ENCODE results near the gene LMF1.
A peak's percentile ranks its signal among the peaks of the same experiment; 100 is the strongest.
"Not testable (repeated sequence)": the region's sequence is repeated elsewhere in the genome, so short reads cannot be mapped to it uniquely, and the experiment has no call there.

Gene LMF1

GRCh38 chr16:882671-883070 lies 88.1 kb downstream of the LMF1 start:
- not testable (repeated sequence) for DNase-seq (ENCODE audit: low read depth in 1 of 2, low spot score in 1 of 2)

DNA sequence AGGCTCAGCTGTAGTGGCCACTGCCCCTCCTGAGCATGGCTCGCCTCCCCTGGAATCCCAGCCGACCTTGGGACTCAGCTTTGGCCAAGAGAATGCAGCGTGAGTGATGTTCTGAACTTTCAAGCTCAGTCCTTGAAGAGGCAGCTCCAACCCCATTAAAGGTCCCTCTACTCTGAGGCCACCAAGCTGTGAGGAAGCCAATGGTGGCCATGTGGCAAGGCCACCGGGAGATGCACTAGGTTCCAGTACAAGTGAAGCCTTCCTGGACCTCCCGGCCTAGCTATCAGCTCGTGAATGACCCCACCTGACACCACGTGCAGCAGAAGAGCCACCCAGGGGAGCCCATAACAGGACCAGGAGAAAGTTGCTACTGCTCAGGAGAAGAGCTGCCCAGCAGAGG lies 88.5 kb downstream of the LMF1 start:
- no peak for DNase-seq (ENCODE audit: low read depth in 1 of 2, low spot score in 1 of 2)

DNA sequence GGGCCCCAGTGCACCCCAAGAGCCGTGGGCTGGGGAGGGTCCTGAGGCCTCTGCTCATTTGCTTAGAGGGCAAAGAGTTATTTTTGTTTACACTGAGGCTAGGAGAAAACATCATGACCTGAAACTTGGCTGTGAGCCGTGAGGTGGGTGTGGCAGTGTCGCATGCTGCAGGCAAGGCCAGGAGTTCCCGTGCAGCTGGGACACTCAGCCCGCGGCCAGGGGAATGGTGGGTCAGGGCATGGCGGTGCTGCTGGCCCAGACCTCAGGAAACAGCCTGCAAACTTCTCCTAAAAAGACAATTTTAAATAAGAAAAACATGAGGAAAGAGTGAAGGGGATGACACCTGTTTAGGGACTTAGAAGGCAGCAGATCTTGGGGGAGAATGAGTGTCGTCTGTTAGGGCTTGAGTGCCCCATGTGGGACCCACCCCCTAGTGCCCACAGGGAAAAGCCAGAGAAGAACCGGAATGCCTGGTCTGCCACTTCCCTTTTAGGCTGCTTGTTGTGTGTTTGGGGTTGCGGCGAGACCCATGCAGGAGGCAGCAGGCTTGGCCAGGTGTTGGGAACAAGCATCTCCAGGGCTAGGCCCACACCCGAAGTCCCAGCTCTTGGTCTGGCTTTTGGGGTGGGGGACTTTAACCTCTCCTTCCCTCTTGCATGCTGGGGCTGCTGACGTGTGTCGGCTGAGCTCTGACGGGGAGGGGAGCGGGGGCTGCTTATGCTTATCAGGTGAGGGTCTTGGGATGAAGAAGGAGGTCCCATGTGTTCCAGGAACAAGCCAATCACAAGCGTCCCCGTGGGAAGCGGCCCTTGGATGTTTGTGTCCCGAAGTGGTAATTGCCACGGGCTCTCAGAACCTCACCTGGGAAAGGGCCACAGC lies 89.3 kb downstream of the LMF1 start:
- DNase-seq (ENCODE audit: low read depth in 1 of 2, low spot score in 1 of 2): no peak

DNA sequence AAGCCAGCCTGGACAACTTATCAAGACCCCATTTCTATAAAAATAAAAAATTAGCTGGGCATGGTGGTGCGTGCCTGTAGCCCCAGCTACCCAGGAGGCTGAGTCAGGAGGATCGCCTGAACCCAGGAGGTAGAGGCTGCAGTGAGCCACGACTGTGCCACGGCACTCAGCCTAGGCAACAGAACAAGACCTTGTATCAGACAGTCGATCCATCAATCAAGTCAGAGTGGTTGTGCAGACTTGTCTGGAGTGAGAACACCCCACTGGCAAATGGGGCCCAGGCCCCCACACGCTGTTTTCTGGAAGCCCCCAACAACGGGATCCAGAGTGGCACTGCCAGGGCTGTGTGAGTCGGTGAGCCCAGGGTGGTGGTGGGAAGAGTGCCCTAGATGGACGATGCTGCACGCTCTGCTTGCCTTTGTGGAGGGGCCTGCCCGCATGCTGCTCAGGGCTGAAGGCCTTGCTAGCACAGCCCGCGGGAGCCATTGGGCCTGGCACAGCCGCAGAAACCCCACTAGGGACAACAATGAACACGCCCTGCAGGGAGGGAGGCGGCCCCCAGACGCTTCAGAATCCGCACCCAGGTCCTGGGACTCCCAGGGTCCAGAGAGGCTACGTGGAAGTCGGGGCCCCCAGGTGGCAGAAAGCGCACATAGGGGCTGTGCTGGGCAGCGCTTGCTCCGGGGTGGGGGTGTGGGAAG lies 90.2 kb downstream of the LMF1 start:
- no peak for DNase-seq (ENCODE audit: low read depth in 1 of 2, low spot score in 1 of 2)

- no peak for DNase-seq (ENCODE audit: low read depth in 1 of 2, low spot score in 1 of 2)
These were observed 90.8 kb downstream of the LMF1 start for GRCh38 chr16:879986-880385.

GRCh38 chr16:879461-879861 lies 91.3 kb downstream of the LMF1 start:
- DNase-seq (ENCODE audit: low read depth in 1 of 2, low spot score in 1 of 2): no peak

DNA sequence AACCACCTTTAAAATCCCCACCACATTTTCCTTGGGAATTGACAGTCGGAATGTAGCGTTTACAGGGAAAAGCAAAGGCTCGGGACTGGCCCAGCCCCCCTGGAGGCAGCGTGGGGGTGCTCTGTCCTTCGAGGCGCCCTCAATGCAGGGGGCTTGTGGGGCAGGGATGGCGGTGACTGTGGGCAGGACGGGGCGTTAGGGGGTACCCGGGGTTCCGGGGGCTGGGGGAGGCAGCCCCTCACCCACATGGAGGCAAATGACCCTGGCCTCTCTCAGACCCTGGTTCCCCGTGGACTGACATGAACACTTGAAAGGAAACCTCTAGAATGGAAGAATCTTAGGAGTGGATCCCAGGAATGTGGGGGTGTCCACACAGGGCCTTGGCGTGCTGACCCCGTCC lies 91.9 kb downstream of the LMF1 start:
- no peak for DNase-seq (ENCODE audit: low read depth in 1 of 2, low spot score in 1 of 2)

DNA sequence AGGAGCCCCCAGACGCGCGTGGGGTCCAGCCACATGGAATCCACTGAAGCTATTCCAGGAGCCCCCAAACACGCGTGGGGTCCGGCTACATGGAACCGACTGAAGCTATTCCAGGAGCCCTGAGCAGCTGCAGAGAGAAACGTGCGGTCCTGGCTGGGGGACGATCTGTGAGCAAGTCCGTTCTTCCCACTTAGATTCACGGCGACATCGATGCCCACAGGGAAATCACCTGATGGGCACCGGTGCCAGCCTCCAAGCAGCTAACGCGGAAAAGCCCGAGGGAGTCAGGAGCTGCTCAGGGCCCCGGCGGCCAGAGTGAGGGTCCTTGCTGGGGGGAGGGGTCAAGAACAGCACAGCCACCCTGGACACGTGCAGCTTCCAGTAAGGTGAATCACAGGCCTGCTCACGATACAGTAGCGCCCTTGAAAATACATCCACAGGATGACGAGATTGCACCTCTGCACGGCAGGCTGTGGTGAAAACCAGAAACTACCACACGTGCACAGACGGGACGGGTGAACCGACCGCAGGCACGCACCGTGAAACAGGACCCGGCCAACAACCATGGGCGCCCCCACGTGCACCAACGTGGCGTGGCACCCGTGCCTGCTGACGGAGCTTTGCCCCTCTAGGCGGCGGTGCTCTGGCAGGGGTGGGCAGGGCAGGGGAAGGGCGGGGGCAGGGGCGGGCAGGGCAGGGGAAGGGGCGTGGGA lies 92.6 kb downstream of the LMF1 start:
- DNase-seq (ENCODE audit: low read depth in 1 of 2, low spot score in 1 of 2): peak in 1 of 2 donors; percentile 9

- DNase-seq (ENCODE audit: low read depth in 1 of 2, low spot score in 1 of 2): no peak
These were observed 93.3 kb downstream of the LMF1 start for GRCh38 chr16:877242-878071.

DNA sequence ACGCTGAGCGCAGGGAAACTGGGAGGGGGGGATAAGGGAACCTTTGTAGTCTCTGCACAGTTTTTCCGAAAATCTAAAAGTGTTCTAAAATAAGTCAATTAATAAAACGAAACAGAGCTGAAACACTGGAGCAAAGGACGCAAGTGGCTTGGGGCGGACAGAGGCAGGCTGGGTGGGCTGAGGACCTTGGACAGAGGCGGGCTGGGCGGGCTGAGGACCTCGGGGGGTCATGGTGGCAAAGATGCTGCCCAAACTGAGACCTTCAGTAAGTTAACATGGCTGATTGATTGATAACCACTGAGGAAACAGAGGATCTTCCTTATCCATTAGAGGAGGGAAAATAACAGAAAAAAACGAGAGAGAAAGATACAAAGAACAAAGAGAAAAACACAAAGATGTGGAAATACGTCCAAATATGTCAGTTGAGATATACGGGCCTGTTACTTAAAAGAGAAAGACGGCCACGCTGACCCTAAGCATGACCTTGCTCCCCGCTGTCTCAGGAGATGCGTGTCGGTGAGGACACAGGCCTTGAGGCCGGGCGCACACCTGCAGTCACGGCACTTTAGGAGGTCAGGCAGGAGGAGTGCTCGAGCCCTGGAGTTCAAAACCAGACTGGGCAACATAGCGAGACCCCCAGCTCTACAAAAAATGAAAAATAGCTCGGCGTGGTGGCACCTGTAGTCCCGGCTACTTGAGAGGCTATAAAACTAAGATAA lies 94.1 kb downstream of the LMF1 start:
- DNase-seq (ENCODE audit: low read depth in 1 of 2, low spot score in 1 of 2): no peak

DNA sequence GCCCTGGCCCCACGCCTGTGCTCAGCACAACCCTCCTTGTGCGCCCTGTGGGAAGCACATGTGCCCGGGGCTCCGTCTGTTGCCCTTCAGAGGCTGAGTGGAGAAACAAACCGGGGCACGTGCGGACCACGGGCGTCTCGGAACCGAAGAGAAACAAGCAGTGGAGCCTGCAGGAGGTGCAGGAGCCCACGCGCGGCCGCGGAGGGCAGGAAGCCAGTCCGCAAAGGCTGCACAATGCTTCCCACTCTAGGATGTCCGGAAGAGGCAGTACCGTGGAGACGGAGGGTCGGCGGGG lies 94.8 kb downstream of the LMF1 start:
- no peak for DNase-seq (ENCODE audit: low read depth in 1 of 2, low spot score in 1 of 2)

DNA sequence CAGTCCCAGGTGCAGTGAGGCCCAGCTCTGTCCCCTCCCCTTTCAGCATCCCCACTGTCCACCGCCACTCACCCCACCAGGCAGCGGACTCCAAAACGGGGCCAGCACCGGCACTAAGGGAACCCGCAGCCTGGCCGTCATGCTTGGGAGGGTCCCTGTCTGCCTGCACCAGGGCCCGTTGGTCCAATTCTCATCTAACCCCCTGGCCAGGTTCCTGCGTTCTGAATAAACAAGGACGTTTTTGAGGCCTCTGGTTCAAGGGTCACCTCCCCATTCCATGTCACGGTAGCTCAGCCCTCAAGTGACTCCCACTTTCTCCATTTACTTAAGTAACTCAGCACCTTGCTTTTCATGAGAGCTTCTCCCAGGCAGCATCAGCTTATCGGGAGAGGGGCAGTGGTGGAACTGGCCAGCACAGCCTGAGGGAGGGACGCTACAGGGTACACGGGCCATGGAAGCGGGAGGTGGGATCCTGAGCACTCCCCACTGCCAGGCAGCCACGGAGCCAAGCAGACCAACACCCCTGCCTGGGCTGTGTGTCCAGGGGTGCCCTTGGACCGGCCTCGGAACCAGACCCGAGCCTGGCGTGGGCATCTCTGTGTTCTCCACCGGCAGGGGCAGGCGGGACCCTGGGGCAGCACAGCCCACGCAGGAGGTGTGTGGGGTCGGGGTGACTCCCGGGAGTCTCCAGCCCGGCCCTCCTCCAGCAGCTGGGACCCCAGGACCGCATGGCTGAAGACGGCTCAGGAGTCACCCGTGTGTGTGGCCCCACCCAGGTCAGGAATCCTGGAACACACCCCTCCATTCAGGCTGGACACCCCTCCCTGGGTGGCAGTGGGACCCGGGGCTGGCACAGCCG lies 95.4 kb downstream of the LMF1 start:
- DNase-seq (ENCODE audit: low read depth in 1 of 2, low spot score in 1 of 2): no peak

DNA sequence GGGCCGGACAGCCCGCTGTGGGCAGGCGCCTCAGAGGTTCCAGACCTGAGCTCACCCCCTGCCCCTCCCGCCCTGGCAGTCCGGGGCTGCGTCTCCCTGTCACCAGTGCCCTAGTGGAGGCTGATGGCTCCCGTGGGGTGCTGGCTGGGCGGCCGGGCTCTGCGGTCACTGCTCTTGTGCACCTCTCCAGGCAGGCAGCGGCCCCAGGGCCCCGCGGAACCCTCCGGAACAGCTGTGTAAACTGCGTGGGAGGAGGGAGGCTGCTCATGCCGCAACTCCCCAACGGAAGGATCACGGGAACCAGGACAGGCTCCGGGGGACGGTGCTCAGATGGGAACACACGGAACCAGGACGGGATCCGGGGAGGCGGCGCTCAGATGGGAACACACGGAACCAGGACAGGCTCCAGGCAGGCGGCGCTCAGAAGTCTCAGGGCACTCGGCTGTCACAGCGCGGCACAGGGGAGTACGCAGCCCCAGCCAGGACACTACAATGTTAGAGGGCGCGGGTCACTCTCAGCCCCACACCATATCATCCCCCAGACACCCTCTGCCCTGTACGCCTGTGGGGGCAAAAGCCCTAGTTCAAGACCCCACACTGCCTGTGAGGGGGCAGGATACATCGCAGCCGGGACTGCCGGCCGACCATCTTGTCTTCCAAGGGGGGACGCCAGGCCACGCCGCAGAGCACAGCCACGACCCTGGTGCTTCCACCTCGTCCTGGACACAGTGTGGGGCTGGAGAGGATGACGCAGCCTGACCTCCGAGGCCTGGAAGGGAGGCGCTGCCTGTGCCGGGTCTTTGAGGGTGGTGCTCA lies 96.2 kb downstream of the LMF1 start:
- DNase-seq (ENCODE audit: low read depth in 1 of 2, low spot score in 1 of 2): no peak

DNA sequence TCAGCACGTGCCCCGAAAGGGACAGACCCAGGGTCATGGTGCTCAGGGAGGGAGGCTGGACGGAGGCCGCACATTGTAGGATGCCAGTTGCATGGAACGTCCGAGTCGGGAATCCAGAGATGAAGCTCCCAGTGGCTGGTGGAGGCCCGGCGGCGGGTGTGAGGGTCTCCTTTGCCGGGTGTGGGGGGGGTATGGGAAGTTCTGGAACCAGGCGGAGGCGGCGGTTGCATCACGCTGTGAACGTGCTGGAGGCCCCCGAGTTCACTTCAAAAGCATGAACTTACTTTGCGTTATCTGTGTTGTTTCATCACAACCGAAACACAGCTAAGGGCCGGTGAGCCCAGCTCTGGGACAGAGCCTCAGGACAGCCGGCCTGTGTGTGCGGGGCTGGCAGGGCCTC lies 96.9 kb downstream of the LMF1 start:
- DNase-seq (ENCODE audit: low read depth in 1 of 2, low spot score in 1 of 2): no peak

GRCh38 chr16:873243-873661 lies 97.5 kb downstream of the LMF1 start:
- DNase-seq (ENCODE audit: low read depth in 1 of 2, low spot score in 1 of 2): no peak

DNA sequence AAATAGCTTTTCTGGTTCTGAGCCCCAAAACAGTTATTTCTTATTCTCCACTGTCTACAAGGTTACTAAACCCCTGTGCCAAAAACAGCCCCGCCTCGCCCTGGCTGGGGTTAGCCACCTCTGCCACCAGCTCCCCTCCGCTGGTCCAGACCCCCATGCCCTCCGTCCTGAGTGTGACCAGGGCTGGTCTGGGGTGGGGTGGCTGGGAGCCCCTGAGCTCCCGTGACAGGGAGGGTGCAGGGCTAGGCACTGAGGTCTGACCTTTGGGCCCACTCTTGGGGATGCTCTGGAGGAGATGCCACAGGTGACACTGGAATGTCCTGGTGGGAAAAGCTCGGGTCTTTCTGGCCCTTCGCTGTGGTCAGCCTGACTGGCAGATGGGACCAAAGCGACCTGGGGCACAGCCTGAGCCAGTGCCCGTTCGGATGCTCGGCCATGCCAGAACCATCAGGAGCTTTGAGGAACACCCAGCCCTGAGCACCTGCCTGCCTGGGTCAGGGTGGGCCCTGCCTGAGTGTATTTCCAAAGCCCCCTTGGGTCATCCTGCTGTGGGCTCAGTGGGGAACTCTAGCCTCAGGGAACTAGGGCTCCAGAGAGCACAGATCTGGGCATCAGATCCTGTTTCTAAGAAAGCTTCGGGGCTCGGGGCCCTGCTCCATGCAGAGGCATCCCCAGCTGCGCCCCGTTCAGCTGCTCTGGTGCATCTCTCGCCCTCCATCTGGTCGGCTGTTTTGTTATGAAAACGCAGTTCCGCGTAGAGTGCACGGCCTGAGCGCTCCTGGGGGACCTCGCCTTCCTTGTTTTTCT lies 98.1 kb downstream of the LMF1 start:
- no peak for DNase-seq (ENCODE audit: low read depth in 1 of 2, low spot score in 1 of 2)

DNA sequence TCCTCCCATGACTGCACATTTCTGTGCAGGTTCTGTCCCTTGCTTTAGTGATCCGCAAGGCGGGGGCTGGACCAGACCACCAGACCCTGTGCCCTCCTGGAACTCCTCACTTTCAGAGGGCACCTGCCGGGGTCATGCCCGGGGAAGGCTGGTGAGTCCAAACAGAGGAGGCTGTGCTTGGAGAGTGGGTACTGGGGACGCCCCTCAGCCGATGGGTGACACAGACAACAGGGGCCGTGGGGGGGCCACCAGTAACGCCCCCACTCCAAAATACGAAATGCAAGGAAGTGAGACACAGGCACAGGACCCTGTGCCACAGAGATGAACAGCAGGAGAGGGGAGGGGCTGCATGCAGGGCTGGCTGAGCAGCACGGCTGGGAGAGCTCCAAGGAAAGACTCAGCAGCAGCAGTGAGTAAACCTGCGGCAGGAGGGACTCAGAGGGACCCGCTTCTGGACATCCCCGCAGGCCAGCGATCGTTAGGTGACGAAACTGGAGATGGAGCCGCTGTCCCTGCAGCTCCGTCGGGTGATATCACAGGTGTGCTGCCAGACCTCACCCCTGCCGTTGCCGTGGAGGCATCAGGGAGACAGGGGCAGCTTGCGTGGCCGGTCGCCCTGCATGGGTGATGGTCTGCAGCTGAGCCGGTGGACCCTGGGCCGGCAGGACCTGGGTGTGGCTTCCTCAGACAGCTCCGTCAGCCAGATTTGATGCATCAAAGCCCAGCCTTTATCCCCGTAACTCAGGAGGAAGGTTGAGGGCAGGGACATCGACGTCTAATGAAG lies 99.0 kb downstream of the LMF1 start:
- DNase-seq (ENCODE audit: low read depth in 1 of 2, low spot score in 1 of 2): no peak
